ENCODE data around the gene CAVIN4.

Gene CAVIN4

DNA sequence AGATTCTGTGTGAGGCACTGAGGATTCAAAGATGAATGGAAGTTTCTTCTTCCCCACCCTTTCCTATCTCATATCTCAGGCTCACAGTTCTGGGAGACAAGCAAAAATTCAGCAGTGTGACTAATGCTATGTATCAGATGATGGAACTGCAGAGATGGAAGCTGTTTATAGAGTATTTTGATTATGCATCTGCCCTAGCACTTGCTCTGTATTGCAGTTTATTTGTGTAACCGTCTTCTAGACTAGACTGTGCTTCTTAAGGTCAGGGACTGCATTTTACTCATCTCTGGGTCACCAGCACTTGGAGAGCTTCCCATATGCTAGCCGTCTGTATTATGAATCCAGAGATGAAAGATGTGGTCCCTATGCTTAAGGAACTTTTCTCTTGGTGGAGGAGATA is 12.6 kb downstream of the CAVIN4 start:
- DNase-seq (ENCODE audit: low read depth), result no peak

- no peak for DNase-seq (ENCODE audit: low read depth)
Measured at GRCh38 chr9:100591139-100591538, 13.3 kb downstream of the CAVIN4 start.

DNA sequence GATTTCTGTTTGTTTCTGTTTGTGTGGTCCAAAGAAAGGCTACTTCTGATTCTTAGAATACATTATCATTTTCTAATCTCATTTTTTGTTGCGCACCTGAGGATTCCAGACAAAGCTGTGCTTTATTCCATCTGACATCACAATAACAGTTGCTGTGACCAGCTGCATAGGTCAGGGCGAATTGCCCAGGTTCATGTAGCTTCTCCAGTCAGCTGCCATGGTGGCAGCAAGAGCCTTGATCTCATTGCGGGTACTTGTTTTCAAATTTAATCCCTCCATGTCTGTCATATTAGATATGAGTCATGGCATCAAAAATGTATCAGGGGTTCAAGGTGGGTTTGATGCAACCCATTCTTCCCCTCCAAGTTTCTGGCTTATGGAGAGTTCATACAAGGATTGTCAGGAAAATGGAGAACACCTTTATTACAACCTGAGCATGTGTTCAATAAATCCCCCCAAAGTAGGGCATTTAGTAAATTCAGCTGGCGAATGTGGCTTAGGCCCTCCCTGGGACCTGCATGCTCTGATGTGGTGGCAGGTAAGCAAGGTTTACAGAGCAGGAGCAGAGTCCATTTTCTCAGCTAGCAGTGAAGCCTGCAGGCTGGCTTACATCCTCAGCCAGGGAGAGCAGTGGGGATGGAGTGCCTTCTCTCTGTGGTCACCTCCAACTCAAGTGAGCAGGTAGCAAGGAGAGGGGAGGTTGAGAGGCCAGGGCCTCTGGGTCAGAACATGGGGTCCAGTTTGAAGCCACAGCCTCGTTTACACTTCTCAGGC is 13.9 kb downstream of the CAVIN4 start:
- no peak for DNase-seq (ENCODE audit: low read depth)

- DNase-seq (ENCODE audit: low read depth), result no peak
Measured at GRCh38 chr9:100595391-100596199, 17.7 kb downstream of the CAVIN4 start.

DNA sequence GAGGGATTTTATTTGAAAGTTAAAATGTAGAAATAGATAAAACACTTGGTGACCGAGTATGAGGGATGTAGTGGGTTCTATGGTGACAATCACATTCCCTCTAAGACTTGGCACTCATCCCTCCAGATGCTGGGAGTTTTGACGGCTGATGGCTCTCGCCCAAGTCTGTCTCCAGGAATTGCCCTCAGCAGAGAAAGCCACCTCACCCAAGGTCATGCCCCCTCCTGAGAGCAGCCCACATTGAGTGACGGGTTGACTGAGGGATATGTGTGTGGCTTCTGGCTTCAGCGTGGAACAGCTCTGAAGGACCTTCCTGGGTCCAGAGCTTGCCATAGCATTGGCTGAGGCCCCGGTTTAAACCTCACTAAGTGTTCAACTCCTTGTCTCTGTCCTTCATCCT is 19.4 kb downstream of the CAVIN4 start:
- no peak for DNase-seq (ENCODE audit: low read depth)

DNA sequence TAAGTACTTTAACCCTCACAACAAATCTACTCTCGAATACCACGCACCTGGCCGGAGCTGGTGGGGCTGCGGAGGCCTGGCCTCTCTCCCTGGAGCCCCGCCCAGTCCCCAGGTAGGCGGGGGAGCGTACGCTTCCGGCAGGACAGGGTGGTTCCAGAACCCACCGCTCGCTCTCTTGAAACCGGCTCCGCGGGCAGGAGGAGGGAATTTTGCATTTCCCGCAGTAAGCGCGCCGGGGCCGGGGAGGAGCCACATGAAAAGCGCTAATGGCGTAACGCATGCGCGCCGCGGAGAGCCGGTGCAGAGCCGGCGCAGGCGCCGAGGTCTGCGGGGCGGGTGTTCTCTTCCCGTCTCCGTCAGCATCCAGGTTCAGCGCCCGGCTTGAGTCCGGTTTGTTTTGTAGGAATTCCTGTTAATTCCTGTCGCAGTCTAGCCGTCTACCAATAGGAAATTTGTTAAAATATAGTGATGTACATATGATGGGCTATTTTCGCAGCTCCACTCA is 20.8 kb downstream of the CAVIN4 start:
- DNase-seq (ENCODE audit: low read depth), result peak; percentile 67

DNA sequence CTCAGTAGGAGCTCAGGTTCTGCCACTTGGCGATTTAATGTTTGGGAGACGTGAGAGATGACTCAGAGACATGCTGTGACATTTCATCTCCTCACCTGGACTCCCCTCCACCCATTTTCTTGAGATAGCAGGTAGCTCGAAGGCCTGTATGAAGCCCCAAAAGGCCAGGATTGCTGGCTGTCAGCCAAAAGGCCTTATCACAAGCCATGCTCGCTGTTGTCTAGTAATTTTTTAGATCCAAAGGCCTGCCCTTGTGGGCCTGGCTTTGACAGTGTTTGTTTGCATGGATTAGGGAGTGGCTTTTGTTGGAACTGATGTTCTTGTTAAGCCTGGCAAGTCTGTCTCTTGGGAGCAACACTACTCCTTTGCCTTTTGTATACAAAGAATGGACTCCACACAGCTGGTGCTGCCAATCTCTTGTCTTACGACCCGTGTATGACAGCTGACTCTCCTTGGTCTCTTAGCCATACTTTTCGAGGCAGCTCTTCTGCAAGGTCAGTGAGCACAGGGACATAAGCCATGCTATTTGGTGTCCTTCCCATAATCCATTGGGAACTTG is 22.7 kb downstream of the CAVIN4 start:
- DNase-seq (ENCODE audit: low read depth), result no peak

DNA sequence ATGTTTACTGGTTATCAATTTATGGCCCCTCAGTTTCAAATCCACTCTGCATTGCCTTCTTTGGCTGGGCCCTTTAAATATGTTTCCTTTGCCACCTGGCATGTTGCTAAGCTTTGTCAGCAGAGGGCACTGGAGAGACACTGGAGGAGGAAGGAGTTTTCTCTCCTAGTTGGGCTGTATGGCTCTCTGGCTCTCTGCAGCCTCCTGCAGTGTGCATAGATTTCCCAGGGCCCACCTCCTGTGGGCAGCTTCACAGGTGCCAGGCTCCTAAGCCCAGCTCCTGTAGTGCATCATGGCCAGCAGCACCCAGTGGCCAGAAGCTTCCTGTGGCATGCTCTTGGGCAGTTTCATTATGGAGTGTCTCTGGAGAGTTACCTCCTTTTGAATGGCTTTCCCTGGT is 23.3 kb downstream of the CAVIN4 start:
- no peak for DNase-seq (ENCODE audit: low read depth)

- no peak for DNase-seq (ENCODE audit: low read depth)
Measured at GRCh38 chr9:100602342-100602801, 24.5 kb downstream of the CAVIN4 start.

GRCh38 chr9:100605405-100605804 is 27.5 kb downstream of the CAVIN4 start:
- no peak for DNase-seq (ENCODE audit: low read depth)

- no peak for DNase-seq (ENCODE audit: low read depth)
Measured at GRCh38 chr9:100619194-100619593, 41.3 kb downstream of the CAVIN4 start.

DNA sequence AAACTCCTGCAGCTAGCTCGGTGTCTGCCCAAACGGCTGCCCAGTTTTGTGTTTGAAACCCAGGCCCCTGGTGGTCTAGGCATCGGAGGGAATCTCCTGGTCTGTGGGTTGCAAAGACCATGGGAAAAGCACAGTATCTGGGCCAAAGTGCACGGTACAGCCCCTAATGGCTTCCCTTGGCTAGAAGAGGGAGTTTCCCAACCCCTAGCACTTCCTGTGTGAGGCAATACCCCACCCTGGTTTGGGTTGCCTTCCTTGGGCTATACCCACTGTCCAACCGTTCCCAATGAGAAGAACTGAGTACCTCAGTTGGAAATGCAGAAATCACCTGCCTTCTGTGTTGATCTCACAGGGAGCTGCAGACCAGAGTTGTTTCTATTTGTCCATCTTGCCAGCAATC is 41.8 kb downstream of the CAVIN4 start:
- no peak for DNase-seq (ENCODE audit: low read depth)

GRCh38 chr9:100623969-100624368 is 46.1 kb downstream of the CAVIN4 start:
- DNase-seq (ENCODE audit: low read depth), result no peak

DNA sequence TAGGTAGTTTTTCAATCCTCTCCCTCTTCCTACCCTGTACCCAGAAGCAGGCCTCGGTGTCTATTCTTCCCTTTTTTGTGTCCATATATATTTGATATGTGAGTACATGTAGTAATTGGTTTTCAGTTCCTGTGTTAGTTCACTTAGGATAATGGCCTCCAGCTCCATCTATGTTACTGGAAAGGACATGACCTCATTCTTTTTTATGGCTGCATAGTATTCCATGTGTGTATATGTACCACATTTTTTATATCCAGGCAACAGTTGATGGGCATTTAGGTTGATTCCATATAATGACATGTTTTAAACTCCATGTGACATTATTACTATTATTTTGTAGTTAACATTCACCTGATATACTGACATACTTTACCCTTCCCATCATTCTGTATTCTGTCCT is 49.1 kb downstream of the CAVIN4 start:
- no peak for DNase-seq (ENCODE audit: low read depth)

DNA sequence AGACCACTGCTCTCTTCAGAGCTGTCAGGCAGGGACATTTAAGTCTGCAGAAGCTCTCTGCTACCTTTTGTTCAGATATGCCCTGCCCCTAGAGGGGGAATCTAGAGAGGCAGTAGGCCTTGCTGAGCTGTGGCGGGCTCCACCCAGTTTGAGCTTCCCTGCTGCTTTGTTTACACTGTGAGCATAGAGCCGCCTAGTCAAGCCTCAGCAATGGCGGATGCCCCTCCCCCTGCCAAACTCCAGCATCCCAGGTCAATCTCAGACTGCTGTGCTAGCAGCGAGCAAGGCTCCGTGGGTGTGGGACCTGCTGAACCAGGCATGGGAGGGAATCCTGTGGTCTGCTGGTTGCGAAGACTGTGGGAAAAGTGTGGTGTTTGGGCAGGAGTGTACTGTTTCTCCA is 59.9 kb downstream of the CAVIN4 start:
- DNase-seq (ENCODE audit: low read depth), result no peak

Measured in activated T-cell treated with anti-CD3 and anti-CD28 coated beads for 48 hours (primary cell).